Measurements from ENCODE around the gene ARHGAP42.

ARHGAP42 gene

DNA sequence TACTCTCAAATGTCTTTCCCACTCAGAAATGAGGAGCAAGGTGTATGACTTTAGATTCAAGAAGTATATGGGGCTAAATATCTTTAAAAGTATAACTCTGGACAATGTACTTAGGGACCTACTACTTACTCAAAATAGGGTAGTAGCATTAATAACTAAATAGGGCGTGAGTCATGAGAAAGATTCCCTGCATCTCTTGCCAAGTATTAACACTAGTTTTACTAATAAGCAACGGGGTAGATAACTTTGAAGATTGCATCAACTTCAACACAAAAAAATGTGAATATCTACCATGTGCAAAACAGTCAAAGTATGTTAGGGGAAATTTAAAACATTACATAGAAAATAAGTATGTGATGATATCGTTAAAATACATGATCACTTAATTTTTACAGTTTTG lies 342.9 kb downstream of the ARHGAP42 start:
- no peak for DNase-seq (ENCODE audit: low read depth, low spot score)
- ChIA-PET POLR2A (no interaction called here), CTCF (no interaction called here)
- H3K4me3 ChIP-seq (ENCODE audit: low read depth, low read length), result no peak overlapping the region
- no peak for TF ChIP-seq CTCF (IDR thresholded peaks at IDR 0.05; ENCODE audit: insufficient read depth, low read length, missing control alignments)

DNA sequence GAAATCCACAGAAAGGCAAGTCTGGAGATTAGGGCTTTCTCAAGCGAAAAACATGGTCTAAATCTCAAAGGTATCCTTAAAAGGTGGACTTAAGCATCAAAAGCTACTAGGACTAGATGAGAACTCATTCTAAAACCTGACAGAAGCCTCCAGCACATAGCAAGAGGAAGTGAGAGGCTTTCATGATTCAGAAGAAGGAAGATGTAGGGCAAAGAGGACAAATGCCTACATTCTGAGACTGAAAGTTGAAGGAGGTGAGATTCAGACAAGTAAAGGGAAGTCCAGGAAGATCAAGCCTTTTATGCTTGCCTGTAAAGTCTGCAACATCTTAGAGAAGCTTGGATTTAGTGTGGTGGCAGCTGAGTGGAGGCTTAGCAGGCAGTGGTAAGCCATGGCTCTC lies 343.6 kb downstream of the ARHGAP42 start:
- TF ChIP-seq CTCF (IDR thresholded peaks at IDR 0.05; ENCODE audit: insufficient read depth, low read length, missing control alignments), result no peak
- DNase-seq (ENCODE audit: low read depth, low spot score), result no peak
- ChIA-PET CTCF (no interaction called here), POLR2A (no interaction called here)
- H3K4me3 ChIP-seq (ENCODE audit: low read depth, low read length), result no peak overlapping the region

DNA sequence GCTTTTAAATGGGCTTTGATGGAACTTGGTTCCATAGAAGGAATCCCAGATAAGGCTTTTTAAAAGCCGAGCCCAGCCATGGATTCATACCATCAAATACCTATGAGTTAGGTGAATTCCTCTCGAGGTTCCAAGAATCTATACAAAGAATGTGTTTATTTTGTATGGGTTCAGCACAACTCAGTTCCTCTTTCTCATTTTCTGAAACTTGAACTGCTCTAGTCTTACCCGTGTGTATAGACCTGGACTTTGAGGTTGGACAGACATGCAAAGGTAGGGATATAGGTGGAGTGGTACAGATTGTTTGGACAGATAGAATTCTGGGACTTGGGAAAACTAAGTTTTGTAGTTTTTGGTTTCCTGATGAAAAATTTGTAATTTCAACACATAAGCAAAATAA lies 344.6 kb downstream of the ARHGAP42 start:
- no peak for DNase-seq (ENCODE audit: low read depth, low spot score)
- H3K4me3 ChIP-seq (ENCODE audit: low read depth, low read length), result no peak overlapping the region
- CTCF ChIA-PET, result no interaction called here
- no peak for TF ChIP-seq CTCF (IDR thresholded peaks at IDR 0.05; ENCODE audit: insufficient read depth, low read length, missing control alignments)
- POLR2A ChIA-PET, result no interaction called here

DNA sequence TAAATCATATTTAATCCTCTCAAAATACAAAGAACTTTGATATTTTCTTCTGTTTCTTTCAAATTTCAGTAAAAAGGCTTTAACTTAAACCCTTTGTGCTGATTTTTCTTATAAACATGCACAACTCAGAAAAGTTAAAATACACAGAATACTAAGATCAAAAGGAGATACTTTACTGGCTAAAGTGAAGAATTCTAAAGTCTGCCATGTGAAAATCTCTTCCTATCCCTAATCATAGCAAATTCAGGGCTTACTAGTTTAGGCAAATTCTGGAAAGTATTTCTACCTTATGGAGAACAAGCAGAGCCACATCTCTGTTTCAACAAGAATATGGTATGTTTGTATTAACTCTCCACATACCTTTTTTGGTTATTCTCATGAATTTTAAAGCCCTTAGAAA lies 345.9 kb downstream of the ARHGAP42 start:
- no peak for TF ChIP-seq CTCF (IDR thresholded peaks at IDR 0.05; ENCODE audit: insufficient read depth, low read length, missing control alignments)
- POLR2A ChIA-PET, result no interaction called here
- DNase-seq (ENCODE audit: low read depth, low spot score), result no peak
- CTCF ChIA-PET, result no interaction called here
- H3K4me3 ChIP-seq (ENCODE audit: low read depth, low read length), result no peak overlapping the region

DNA sequence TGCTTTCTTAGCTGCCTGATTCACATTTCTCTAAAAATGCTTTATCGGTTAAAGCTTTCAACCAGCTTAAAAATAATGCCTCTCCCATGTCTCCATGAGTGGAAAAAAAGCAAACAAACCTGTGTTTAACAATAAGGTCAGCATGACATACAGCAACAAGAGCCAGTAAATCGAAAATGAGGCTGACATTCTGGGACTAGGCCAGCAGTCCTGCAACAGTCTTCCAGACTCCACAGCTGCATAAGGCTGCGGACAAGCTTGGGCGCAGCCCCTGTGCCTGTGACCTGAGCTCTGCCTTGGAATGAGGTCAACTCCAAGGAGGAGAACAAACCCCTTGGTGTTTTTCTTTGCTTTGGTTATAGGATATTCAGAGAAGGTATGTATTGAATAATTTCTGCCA lies 347.0 kb downstream of the ARHGAP42 start:
- ChIA-PET POLR2A (no interaction called here), CTCF (no interaction called here)
- H3K4me3 ChIP-seq (ENCODE audit: low read depth, low read length), result no peak overlapping the region
- DNase-seq (ENCODE audit: low read depth, low spot score), result no peak
- TF ChIP-seq CTCF (IDR thresholded peaks at IDR 0.05; ENCODE audit: insufficient read depth, low read length, missing control alignments), result no peak

- POLR2A ChIA-PET, result no interaction called here
These were observed 348.8 kb downstream of the ARHGAP42 start for GRCh38 chr11:101035872-101036271.

More at GRCh38 chr11:101035872-101036271, 348.8 kb downstream of the ARHGAP42 start:
- no peak overlapping the region for H3K4me3 ChIP-seq (ENCODE audit: low read depth, low read length)
- no peak for DNase-seq (ENCODE audit: low read depth, low spot score)
- CTCF ChIA-PET, result no interaction called here
- no peak for TF ChIP-seq CTCF (IDR thresholded peaks at IDR 0.05; ENCODE audit: insufficient read depth, low read length, missing control alignments)

Measured in AG04449 (cell line).